HepG2 (cell line): ENCODE measurements around the gene C2orf92. TPM values are rescaled to one million over a fixed set of nuclear protein-coding genes. Genes with fewer than 3 reads are reported as not detected.

ENCODE experiments used
- ARNTL ChIP-seq: sonication (generic); formaldehyde crosslinking; IDR thresholded peaks from 2 replicates; pipeline ENCODE4 v1.4.0; 2020; ENCODE audit warnings: mild to moderate bottlenecking, missing genetic modification reagents
- GLI4 ChIP-seq: sonication (generic); formaldehyde crosslinking; IDR thresholded peaks from 2 replicates; pipeline ENCODE4 v1.5.1; 2020; ENCODE audit warnings: missing genetic modification reagents, mild to moderate bottlenecking, moderate library complexity, borderline replicate concordance
- IRF2 ChIP-seq: IDR thresholded peaks from 2 replicates; pipeline ENCODE4 v1.6.1; 2018; ENCODE audit warnings: missing genetic modification reagents, missing compliant biosample characterization
- MIXL1 ChIP-seq: IDR thresholded peaks from 2 replicates; pipeline ENCODE4 v1.6.1; 2016
- NRL ChIP-seq: sonication (generic); formaldehyde crosslinking; IDR thresholded peaks from 2 replicates; pipeline ENCODE4 v1.5.0; 2020; ENCODE audit warnings: missing genetic modification reagents, mild to moderate bottlenecking, moderate library complexity, borderline replicate concordance
- RBAK ChIP-seq: sonication (generic); formaldehyde crosslinking; IDR thresholded peaks from 2 replicates; pipeline ENCODE4 v1.5.1; 2020; ENCODE audit warnings: mild to moderate bottlenecking, missing genetic modification reagents
- SMAD3 ChIP-seq: sonication (generic); formaldehyde crosslinking; IDR thresholded peaks from 2 replicates; pipeline ENCODE4 v1.4.0; 2020; ENCODE audit warnings: missing genetic modification reagents
- THAP7 ChIP-seq: sonication (generic); formaldehyde crosslinking; IDR thresholded peaks from 2 replicates; pipeline ENCODE4 v1.8.1; 2023; ENCODE audit warnings: mild to moderate bottlenecking, missing genetic modification reagents
- ZBTB7B ChIP-seq: sonication (generic); formaldehyde crosslinking; IDR thresholded peaks from 2 replicates; pipeline ENCODE4 v1.4.0; 2020; ENCODE audit warnings: missing genetic modification reagents
- ZNF552 ChIP-seq: sonication (generic); formaldehyde crosslinking; IDR thresholded peaks from 2 replicates; pipeline ENCODE4 v1.9.0; 2022; ENCODE audit warnings: missing genetic modification reagents, mild to moderate bottlenecking, borderline replicate concordance
- ZNF749 ChIP-seq: sonication (generic); formaldehyde crosslinking; IDR thresholded peaks from 2 replicates; pipeline ENCODE4 v1.8.0; 2022; ENCODE audit warnings: mild to moderate bottlenecking, missing genetic modification reagents, moderate library complexity, borderline replicate concordance
- ZNF776 ChIP-seq: sonication (generic); formaldehyde crosslinking; IDR thresholded peaks from 2 replicates; pipeline ENCODE4 v1.4.0; 2020; ENCODE audit warnings: mild to moderate bottlenecking, missing genetic modification reagents
- polyA plus RNA-seq, 8 experiments: library from polyadenylated mRNA; depleted of rRNA in 3 of 8; stranded (reverse) in 7 of 8; unstranded in 1 of 8; fragments of >200 nt; fragmentation: Illumina TruSeq in 4 of 8; extraction: Trizol in 4 of 8; gene quantifications; 2 replicates each; pipeline versions ENCODE4 v1.2.1 to v1.2.3, GENCODE V29; 2011 to 2016; ENCODE audit warnings: low read depth in 4 of 8, missing spikeins in 1 of 8, mixed read lengths in 1 of 8; ENCODE audit not compliant: insufficient read depth in 1 of 8
- total RNA-seq, 5 experiments: library from RNA; depleted of rRNA; stranded (reverse); fragments of >200 nt; fragmentation: Illumina TruSeq; extraction: Trizol; gene quantifications; 2 replicates each; pipeline ENCODE4 v1.2.3, GENCODE V29; 2016; ENCODE audit warnings: low read depth in 1 of 5
- TF ChIP-seq, protein P1 (sequence below), 2 experiments: fragments of 450-650 bp in 1 of 2; sonication (generic) in 1 of 2; formaldehyde crosslinking in 1 of 2; IDR thresholded peaks; 2 replicates each; pipeline versions ENCODE4 v1.6.1 to v1.8.0; 2016 to 2022; ENCODE audit warnings: antibody characterized with exemption in 1 of 2, mild to moderate bottlenecking in 1 of 2, missing genetic modification reagents in 1 of 2
- TF ChIP-seq, protein P2 (sequence below): sonication (generic); formaldehyde crosslinking; IDR thresholded peaks from 2 replicates; pipeline ENCODE4 v1.5.1; 2020; ENCODE audit warnings: missing genetic modification reagents, mild to moderate bottlenecking, borderline replicate concordance

Gene C2orf92
- total and polyA plus RNA-seq, 2 of the 13 experiments (the other 11 are each of a cell fraction or from before 2014, with no cell fraction given), result 4.9 to 5.0 TPM

DNA sequence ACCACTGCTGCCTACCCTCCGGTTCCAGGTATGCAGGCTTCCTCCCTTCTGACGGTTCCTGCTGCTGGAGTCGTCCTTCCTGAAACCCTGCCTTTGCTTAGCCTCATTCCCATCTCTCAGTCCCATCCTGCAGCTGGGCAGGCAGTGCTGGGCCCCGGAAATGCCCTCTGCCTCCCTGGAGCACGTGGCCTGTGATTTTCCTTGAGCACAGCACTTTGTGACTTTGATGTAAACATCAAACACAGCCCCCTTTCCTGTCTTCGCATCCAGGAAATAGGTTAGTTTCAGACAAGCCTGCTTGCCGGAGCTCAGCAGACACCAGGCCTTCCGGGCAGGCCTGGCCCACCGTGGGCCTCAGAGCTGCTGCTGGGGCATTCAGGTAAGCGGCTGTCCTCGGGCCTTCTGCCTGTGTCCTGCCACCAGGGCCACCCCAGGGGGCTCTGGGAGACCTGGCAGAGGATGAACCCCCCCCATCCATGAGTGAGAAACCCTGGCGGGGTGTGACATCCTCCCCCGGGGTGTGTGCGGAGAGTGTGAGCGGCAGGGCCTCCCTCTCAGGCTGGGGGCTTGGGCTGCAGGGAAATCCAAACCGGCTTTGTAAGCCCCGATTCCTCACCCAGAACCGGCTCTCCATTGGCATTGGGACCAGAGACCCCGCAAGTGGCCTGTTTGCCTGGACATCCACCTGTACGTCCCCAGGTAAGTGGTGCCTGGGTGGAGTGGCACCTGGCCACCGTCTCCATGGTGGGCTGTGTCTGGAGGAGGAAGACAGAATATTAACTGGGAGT is 44.0 kb downstream of the C2orf92 start, which contains the start of gene ZAP70 (continued):
- TF ChIP-seq, protein P1, sequence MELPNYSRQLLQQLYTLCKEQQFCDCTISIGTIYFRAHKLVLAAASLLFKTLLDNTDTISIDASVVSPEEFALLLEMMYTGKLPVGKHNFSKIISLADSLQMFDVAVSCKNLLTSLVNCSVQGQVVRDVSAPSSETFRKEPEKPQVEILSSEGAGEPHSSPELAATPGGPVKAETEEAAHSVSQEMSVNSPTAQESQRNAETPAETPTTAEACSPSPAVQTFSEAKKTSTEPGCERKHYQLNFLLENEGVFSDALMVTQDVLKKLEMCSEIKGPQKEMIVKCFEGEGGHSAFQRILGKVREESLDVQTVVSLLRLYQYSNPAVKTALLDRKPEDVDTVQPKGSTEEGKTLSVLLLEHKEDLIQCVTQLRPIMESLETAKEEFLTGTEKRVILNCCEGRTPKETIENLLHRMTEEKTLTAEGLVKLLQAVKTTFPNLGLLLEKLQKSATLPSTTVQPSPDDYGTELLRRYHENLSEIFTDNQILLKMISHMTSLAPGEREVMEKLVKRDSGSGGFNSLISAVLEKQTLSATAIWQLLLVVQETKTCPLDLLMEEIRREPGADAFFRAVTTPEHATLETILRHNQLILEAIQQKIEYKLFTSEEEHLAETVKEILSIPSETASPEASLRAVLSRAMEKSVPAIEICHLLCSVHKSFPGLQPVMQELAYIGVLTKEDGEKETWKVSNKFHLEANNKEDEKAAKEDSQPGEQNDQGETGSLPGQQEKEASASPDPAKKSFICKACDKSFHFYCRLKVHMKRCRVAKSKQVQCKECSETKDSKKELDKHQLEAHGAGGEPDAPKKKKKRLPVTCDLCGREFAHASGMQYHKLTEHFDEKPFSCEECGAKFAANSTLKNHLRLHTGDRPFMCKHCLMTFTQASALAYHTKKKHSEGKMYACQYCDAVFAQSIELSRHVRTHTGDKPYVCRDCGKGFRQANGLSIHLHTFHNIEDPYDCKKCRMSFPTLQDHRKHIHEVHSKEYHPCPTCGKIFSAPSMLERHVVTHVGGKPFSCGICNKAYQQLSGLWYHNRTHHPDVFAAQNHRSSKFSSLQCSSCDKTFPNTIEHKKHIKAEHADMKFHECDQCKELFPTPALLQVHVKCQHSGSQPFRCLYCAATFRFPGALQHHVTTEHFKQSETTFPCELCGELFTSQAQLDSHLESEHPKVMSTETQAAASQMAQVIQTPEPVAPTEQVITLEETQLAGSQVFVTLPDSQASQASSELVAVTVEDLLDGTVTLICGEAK (IDR thresholded peaks at IDR 0.05), result no peak
- TF ChIP-seq, protein P1 (CRISPR knock-in tag; IDR thresholded peaks at IDR 0.05), result no peak
- TF ChIP-seq SMAD3 (CRISPR knock-in tag) (no peak), IRF2 (no peak), ZNF749 (CRISPR knock-in tag) (no peak), RBAK (CRISPR knock-in tag) (no peak), ZBTB7B (0 out of 2 replicates have a peak, but pooled peaks have one; percentile 23), GLI4 (CRISPR knock-in tag) (no peak), NRL (CRISPR knock-in tag) (no peak), MIXL1 (no peak), THAP7 (CRISPR knock-in tag) (no peak), ZNF776 (CRISPR knock-in tag) (no peak), ARNTL (CRISPR knock-in tag) (peak; percentile 61; the same call in 1 of the 2 replicates), ZNF552 (no peak)
- TF ChIP-seq, protein P2, sequence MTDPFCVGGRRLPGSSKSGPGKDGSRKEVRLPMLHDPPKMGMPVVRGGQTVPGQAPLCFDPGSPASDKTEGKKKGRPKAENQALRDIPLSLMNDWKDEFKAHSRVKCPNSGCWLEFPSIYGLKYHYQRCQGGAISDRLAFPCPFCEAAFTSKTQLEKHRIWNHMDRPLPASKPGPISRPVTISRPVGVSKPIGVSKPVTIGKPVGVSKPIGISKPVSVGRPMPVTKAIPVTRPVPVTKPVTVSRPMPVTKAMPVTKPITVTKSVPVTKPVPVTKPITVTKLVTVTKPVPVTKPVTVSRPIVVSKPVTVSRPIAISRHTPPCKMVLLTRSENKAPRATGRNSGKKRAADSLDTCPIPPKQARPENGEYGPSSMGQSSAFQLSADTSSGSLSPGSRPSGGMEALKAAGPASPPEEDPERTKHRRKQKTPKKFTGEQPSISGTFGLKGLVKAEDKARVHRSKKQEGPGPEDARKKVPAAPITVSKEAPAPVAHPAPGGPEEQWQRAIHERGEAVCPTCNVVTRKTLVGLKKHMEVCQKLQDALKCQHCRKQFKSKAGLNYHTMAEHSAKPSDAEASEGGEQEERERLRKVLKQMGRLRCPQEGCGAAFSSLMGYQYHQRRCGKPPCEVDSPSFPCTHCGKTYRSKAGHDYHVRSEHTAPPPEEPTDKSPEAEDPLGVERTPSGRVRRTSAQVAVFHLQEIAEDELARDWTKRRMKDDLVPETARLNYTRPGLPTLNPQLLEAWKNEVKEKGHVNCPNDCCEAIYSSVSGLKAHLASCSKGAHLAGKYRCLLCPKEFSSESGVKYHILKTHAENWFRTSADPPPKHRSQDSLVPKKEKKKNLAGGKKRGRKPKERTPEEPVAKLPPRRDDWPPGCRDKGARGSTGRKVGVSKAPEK, result no peak
